H1 (cell line): Measurements from ENCODE around the gene ALS2CL. TPM values are rescaled to one million over a fixed set of nuclear protein-coding genes. Genes with fewer than 3 reads are reported as not detected.
A peak's percentile ranks its signal among the peaks of the same experiment; 100 is the strongest.

Experiments
- CTCF ChIA-PET: fragments of 300-600 bp; sonication (Branson Sonifier 250); formaldehyde crosslinking; loops from one replicate; lab custom pipeline; 2021; ENCODE audit not compliant: partially characterized antibody; lab: Charles Lee
- POLR2A ChIA-PET: fragments of 300-600 bp; sonication (Branson Sonifier 250); formaldehyde crosslinking; loops from one replicate; lab custom pipeline; 2021; ENCODE audit warnings: inconsistent platforms; ENCODE audit not compliant: partially characterized antibody; lab: Charles Lee
- DNase-seq, 2 experiments: peaks; one replicate each; pipeline versions ENCODE4 v3.0.0 to v3.0.0-alpha.2; 2010 to 2022; ENCODE audit warnings: low spot score in 2 of 2, low read depth in 1 of 2, mixed read lengths in 1 of 2
- FAIRE-seq: peaks from 2 replicates; lab custom pipeline; 2011; peaks lifted over from hg19 to GRCh38; lab: Jason Lieb, UNC
- H2AFZ ChIP-seq: 2 replicates; pipeline ENCODE4 v1.8.1; 2012; ENCODE audit warnings: low read length, inconsistent platforms
- H2AK5ac ChIP-seq: 2 replicates; pipeline ENCODE4 v1.6.1; 2013; ENCODE audit warnings: low read depth, low read length
- H2BK120ac ChIP-seq: replicated peaks from 2 replicates; pipeline ENCODE3; 2013; ENCODE audit warnings: low read depth, low read length, inconsistent platforms
- H2BK12ac ChIP-seq: 2 replicates; pipeline ENCODE4 v1.6.1; 2013; ENCODE audit warnings: low read depth, low read length
- H2BK15ac ChIP-seq: 2 replicates; pipeline ENCODE4 v1.6.1; 2013; ENCODE audit warnings: low read length
- H2BK20ac ChIP-seq: 2 replicates; pipeline ENCODE4 v1.6.1; 2013; ENCODE audit warnings: low read length
- H2BK5ac ChIP-seq: 2 replicates; pipeline ENCODE4 v1.6.1; 2013; ENCODE audit warnings: low read depth, low read length
- H3K14ac ChIP-seq: 2 replicates; pipeline ENCODE4 v1.6.1; 2013; ENCODE audit warnings: inconsistent platforms; ENCODE audit not compliant: insufficient read length
- H3K18ac ChIP-seq: 2 replicates; pipeline ENCODE4 v1.6.1; 2013; ENCODE audit warnings: low read length; ENCODE audit errors: extremely low read depth
- H3K23ac ChIP-seq: 2 replicates; pipeline ENCODE4 v1.6.1; 2013; ENCODE audit warnings: inconsistent platforms; ENCODE audit not compliant: insufficient read length
- H3K23me2 ChIP-seq: 2 replicates; pipeline ENCODE4 v1.6.1; 2013; ENCODE audit warnings: low read depth, low read length
- H3K27ac ChIP-seq: 2 replicates; pipeline ENCODE4 v1.6.1; 2011; ENCODE audit warnings: low read depth, low read length, inconsistent platforms
- H3K27me3 ChIP-seq, 4 experiments: replicated peaks in 1 of 4; 1 replicate in 1 of 4; 2 replicates in 3 of 4; pipeline versions ENCODE4 v1.6.1 to v1.8.1; 2011 to 2013; ENCODE audit warnings: low read length in 3 of 4, mild to moderate bottlenecking in 3 of 4, inconsistent platforms in 2 of 4, mixed read lengths in 2 of 4, moderate library complexity in 1 of 4; ENCODE audit not compliant: control insufficient read depth in 3 of 4, insufficient read depth in 3 of 4; ENCODE audit errors: extremely low read depth in 1 of 4
- H3K36me3 ChIP-seq, 4 experiments: 2 replicates each; pipeline versions ENCODE4 v1.6.1 to v1.8.1; 2011 to 2013; ENCODE audit warnings: mild to moderate bottlenecking in 4 of 4, low read length in 3 of 4, moderate library complexity in 2 of 4, control low read depth in 1 of 4, inconsistent platforms in 1 of 4; ENCODE audit not compliant: insufficient read depth in 4 of 4, control insufficient read depth in 2 of 4
- H3K4ac ChIP-seq: replicated peaks from 2 replicates; pipeline ENCODE3; 2013; ENCODE audit warnings: low read length, low read depth, mixed read lengths, inconsistent platforms; ENCODE audit not compliant: insufficient read length
- H3K4me1 ChIP-seq, 4 experiments: replicated peaks in 1 of 4; 1 replicate in 1 of 4; 2 replicates in 3 of 4; pipeline versions ENCODE4 v1.6.1 to v1.8.1; 2011 to 2013; ENCODE audit warnings: low read length in 3 of 4, inconsistent platforms in 2 of 4, mixed read lengths in 1 of 4; ENCODE audit not compliant: insufficient read depth in 4 of 4, control insufficient read depth in 3 of 4
- H3K4me2 ChIP-seq, 2 experiments: 2 replicates each; pipeline versions ENCODE4 v1.6.1 to v1.8.1; 2011 to 2013; ENCODE audit warnings: low read depth in 2 of 2, low read length in 2 of 2, control low read depth in 1 of 2, inconsistent platforms in 1 of 2, mild to moderate bottlenecking in 1 of 2; ENCODE audit not compliant: insufficient read depth in 1 of 2
- H3K4me3 ChIP-seq, 4 experiments: fragments of 200-600, 300-600 bp in 1 of 4; sonication (generic), shearing (Covaris generic), sonication (Bioruptor Twin) in 1 of 4; 2 replicates each; pipeline versions ENCODE4 v1.5.1 to v1.8.1; 2011 to 2016; ENCODE audit warnings: low read length in 4 of 4, low read depth in 3 of 4, control low read depth in 2 of 4, inconsistent platforms in 2 of 4, mild to moderate bottlenecking in 2 of 4, mixed read lengths in 1 of 4, moderate library complexity in 1 of 4; ENCODE audit not compliant: insufficient read depth in 2 of 4; ENCODE audit errors: extremely low read depth in 1 of 4
- H3K56ac ChIP-seq: replicated peaks from 2 replicates; pipeline ENCODE3; 2013; ENCODE audit warnings: low read depth, mild to moderate bottlenecking, mixed read lengths, low read length, inconsistent platforms; ENCODE audit not compliant: insufficient read length
- H3K79me1 ChIP-seq: 2 replicates; pipeline ENCODE4 v1.6.1; 2013; ENCODE audit warnings: low read depth, low read length, control low read depth
- H3K79me2 ChIP-seq, 2 experiments: 2 replicates each; pipeline versions ENCODE4 v1.6.1 to v1.8.1; 2012 to 2013; ENCODE audit warnings: low read length in 2 of 2, mild to moderate bottlenecking in 2 of 2, inconsistent platforms in 1 of 2; ENCODE audit not compliant: insufficient read depth in 2 of 2, control insufficient read depth in 1 of 2
- H3K9ac ChIP-seq, 4 experiments: replicated peaks in 1 of 4; 1 replicate in 1 of 4; 2 replicates in 3 of 4; pipeline versions ENCODE4 v1.6.1 to v1.8.1; 2011 to 2013; ENCODE audit warnings: low read depth in 3 of 4, low read length in 3 of 4, control low read depth in 2 of 4, mild to moderate bottlenecking in 2 of 4, moderate library complexity in 2 of 4, inconsistent platforms in 1 of 4; ENCODE audit errors: extremely low read depth in 1 of 4
- H3K9me3 ChIP-seq, 2 experiments: 2 replicates each; pipeline versions ENCODE4 v1.6.1 to v1.8.1; 2012 to 2013; ENCODE audit warnings: mild to moderate bottlenecking in 2 of 2, moderate library complexity in 2 of 2, control low read depth in 1 of 2, inconsistent platforms in 1 of 2, low read depth in 1 of 2, low read length in 1 of 2, mixed read lengths in 1 of 2; ENCODE audit not compliant: insufficient read depth in 2 of 2
- H4K20me1 ChIP-seq, 2 experiments: replicated peaks in 1 of 2; 2 replicates each; pipeline versions ENCODE3 to v1.8.1; 2011 to 2013; ENCODE audit warnings: inconsistent platforms in 2 of 2, low read length in 2 of 2, mild to moderate bottlenecking in 1 of 2; ENCODE audit not compliant: insufficient read depth in 2 of 2, control insufficient read depth in 1 of 2
- H4K5ac ChIP-seq: 2 replicates; pipeline ENCODE4 v1.6.1; 2013; ENCODE audit warnings: low read length, low read depth, mixed read lengths, inconsistent platforms; ENCODE audit not compliant: insufficient read length
- H4K8ac ChIP-seq: 2 replicates; pipeline ENCODE4 v1.8.0; 2013; ENCODE audit warnings: mild to moderate bottlenecking, moderate library complexity, low read length, inconsistent platforms; ENCODE audit not compliant: insufficient read depth; ENCODE audit errors: extremely low read depth
- H4K91ac ChIP-seq: replicated peaks from 2 replicates; pipeline ENCODE3; 2013; ENCODE audit warnings: low read length, mixed read lengths, inconsistent platforms; ENCODE audit not compliant: insufficient read length
- CREB1 ChIP-seq: IDR thresholded peaks from 2 replicates; pipeline ENCODE4 v1.6.1; 2012; ENCODE audit warnings: inconsistent platforms
- EZH2 ChIP-seq: fragments of 200-600 bp; sonication (generic); IDR thresholded peaks from 2 replicates; pipeline ENCODE4 v1.7.1; 2012; ENCODE audit warnings: low read depth, mild to moderate bottlenecking, moderate library complexity, low read length, inconsistent platforms; ENCODE audit not compliant: severe bottlenecking
- WGBS, 2 experiments: shearing (Covaris generic) in 1 of 2; methylation state at CpG; one replicate each; pipeline versions ENCODE4 v1.1.6 to v1.1.7; 2013 to 2015; ENCODE audit warnings: low lambda C conversion rate in 2 of 2, mixed read lengths in 2 of 2, inconsistent platforms in 1 of 2, low coverage in 1 of 2, missing lambda C conversion rate in 1 of 2; ENCODE audit not compliant: insufficient replicate concordance in 2 of 2, insufficient coverage in 1 of 2, insufficient read length in 1 of 2; ENCODE audit errors: extremely low coverage in 1 of 2, missing lambda C conversion rate in 1 of 2; 5-methylcytosine and 5-hydroxymethylcytosine counted together
- polyA plus RNA-seq, 7 experiments: library from polyadenylated mRNA; depleted of rRNA in 3 of 7; stranded (reverse) in 5 of 7; unstranded in 2 of 7; fragments of >200 nt in 5 of 7; fragments of 200-250 nt in 2 of 7; gene quantifications; 1 replicate in 5 of 7; 2 replicates in 1 of 7; 4 replicates in 1 of 7; pipeline versions ENCODE4 v1.2.1 to v1.2.3, GENCODE V29; 2011 to 2013; ENCODE audit warnings: missing spikeins in 2 of 7, mixed read lengths in 2 of 7
- total RNA-seq: library from RNA; stranded (reverse); fragmentation: NEBNext Ultra II Directional; extraction: Animal tissue kit (Norgen Biotek cat#: 25700); gene quantifications from 2 replicates; pipeline ENCODE4 v1.2.1, GENCODE V29; 2021

The ALS2CL gene
- total and polyA plus RNA-seq, 2 of the 8 experiments (the other 6 are each of a cell fraction or from before 2014, with no cell fraction given): 4.8 to 5.4 TPM

DNA sequence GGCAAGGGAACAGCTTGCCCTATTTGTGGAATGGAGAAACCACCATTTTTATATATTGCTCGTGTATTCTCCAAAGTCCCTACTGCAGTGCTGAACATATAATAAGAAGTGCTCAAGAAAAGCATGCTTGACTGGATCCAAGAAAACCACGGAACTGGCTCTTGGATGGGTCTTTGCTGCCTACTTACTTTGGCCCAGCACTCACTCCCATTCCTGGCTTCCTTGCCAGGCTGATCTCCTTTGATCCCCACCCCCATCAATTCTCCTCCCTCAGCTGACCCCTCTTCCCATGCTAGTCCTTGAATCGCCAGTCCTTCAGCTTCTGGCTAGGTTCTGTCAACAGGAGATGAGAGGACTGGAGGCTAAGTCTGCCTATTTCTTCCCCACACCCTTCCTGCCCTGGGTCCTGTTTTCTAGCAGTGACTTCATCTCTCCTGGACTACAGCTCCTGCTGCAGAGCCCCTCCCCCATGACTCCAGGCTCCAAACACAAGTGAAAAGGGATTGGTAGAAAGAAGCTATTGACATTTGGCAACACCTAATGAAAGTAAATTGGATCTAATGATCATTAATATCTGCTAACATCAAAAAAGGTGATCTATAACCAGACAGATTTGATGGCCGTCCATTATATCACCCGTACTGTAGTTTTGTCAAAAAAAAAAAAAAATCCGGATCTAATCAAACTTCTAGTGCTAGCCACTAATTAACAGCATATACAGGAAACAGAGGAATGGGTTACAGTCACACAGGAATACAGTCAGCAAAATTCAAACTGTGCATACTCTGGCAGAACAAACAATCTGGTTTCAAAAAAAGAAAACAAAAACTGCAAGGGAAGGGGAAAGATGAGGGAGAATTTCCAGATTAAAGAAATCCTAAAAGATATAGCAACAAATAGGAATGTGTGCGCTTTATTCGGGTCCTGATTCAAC lies 73.4 kb downstream of the ALS2CL start:
- no peak overlapping the region for H2AK5ac ChIP-seq
- peak overlapping the region; percentile 61 for H3K18ac ChIP-seq
- H4K5ac ChIP-seq: peak overlapping the region; percentile 28
- H2BK120ac ChIP-seq: no peak overlapping the region
- H4K8ac ChIP-seq: no peak overlapping the region; the same call in 1 of the 2 replicates
- peak overlapping the region; percentile 87 for H2AFZ ChIP-seq
- no peaks in the 10 kb centered on the region for H3K79me1 ChIP-seq
- no peak overlapping the region for H2BK5ac ChIP-seq
- POLR2A ChIA-PET: interaction anchor here (0.8 to 2.1 kb wide), 4 partner anchors 9 to 37 kb away, joined by 3 to 6 read pairs (median 3); no protein-coding TSS in a partner anchor
- no peak overlapping the region for H3K4me3 ChIP-seq
- no peak overlapping the region for H3K14ac ChIP-seq
- H3K23ac ChIP-seq: no peak overlapping the region
- H2BK20ac ChIP-seq: 0 out of 2 replicates have a peak overlapping the region, but pooled peaks have one; percentile 23
- peak overlapping the region; percentile 37; the same call in 1 of the 2 replicates for H2BK15ac ChIP-seq
- peak; percentile 52 for TF ChIP-seq CREB1
- no peak for TF ChIP-seq EZH2
- no peaks in the 10 kb centered on the region for H3K36me3 ChIP-seq
- H3K4me1 ChIP-seq: peaks cover 0 to 7% (median 3%) of the 10 kb centered on the region in 4 experiments; a peak in 3 of 7 replicates
- H3K9ac ChIP-seq: no peak overlapping the region
- H3K4me2 ChIP-seq: 0 out of 4 replicates have a peak overlapping the region, but pooled peaks of 1 of the 2 experiments have one; percentile 4
- no peak overlapping the region for H3K4ac ChIP-seq
- 84% methylated on average over 8 of the region's 8 CpGs; no CpG with 5 or more reads in 1 of the 2 experiments for WGBS, 2 experiments
- FAIRE-seq: no peak
- H3K27ac ChIP-seq: no peak overlapping the region
- H3K27me3 ChIP-seq: no peaks in the 10 kb centered on the region
- no peak overlapping the region for H2BK12ac ChIP-seq
- no peak overlapping the region for H4K91ac ChIP-seq
- peak in 1 of 2 experiments; percentile 43 for DNase-seq
- H4K20me1 ChIP-seq: no peaks in the 10 kb centered on the region
- CTCF ChIA-PET: interaction anchor here (0.7 to 4.3 kb wide), 8 partner anchors 10 to 157 kb away, joined by 3 to 16 read pairs (median 3); no protein-coding TSS in a partner anchor
- H3K56ac ChIP-seq: no peak overlapping the region
- no peaks in the 10 kb centered on the region for H3K9me3 ChIP-seq
- H3K79me2 ChIP-seq: no peaks in the 10 kb centered on the region
- no peaks in the 10 kb centered on the region for H3K23me2 ChIP-seq
